DLD1 (cell line): Measurements from ENCODE around the gene MYRF.

Source experiments
- in situ Hi-C: cut with HindIII; loops from 2 replicates; pipeline ENCODE4 v1.10.0; 2017; ENCODE audit warnings: low sequenced_read_pairs

MYRF gene

DNA sequence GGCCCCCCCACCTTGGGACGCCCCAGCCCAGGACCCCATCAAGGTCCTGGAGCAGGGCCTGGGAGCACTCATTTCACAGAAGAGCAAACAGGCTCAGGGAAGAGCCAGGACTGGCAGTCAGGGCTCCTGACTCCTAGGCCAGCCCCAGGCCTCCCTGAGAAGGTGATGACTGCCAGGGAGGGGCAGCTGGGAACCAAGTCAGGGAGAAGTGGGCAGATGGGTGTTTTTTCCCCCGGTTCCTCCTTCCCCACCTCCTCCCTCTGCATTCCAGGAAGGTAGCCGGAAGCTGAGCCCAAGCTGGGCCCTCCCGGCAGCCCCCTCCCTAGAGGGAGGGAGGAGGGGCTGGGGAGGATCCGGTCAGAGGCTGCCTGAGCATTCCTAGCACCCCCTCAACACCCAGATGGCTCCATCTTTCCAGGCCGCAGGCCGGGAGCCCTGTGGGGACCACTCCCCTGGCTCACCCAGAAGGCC lies 19.6 kb downstream of the MYRF start:
- in situ Hi-C loops = no loop called here

DNA sequence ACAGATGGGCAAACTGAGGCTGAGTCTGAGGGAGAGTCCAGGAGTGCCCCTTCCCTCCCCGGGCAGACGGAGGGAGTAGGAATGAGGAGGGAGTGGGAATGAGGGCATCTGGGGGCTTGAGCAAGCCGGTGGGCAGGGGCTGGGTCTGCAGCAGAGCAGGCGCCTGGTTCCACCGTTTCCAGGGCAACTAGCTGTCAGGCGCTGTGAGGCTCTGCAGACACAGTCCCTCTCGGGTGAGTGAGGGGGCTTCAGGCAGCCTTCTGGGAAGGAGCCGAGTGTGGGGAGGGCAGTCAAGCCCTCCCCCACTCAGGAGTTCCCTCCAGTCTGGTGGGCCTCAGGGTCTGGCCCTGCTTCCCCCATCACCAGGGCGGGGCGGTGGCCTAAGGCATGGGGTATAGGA lies 20.9 kb downstream of the MYRF start:
- in situ Hi-C loops = no loop called here

GRCh38 chr11:61773809-61774208 lies 21.4 kb downstream of the MYRF start:
- in situ Hi-C loops = no loop called here

- in situ Hi-C loops = no loop called here
These were observed 22.0 kb downstream of the MYRF start for GRCh38 chr11:61774411-61774810.

DNA sequence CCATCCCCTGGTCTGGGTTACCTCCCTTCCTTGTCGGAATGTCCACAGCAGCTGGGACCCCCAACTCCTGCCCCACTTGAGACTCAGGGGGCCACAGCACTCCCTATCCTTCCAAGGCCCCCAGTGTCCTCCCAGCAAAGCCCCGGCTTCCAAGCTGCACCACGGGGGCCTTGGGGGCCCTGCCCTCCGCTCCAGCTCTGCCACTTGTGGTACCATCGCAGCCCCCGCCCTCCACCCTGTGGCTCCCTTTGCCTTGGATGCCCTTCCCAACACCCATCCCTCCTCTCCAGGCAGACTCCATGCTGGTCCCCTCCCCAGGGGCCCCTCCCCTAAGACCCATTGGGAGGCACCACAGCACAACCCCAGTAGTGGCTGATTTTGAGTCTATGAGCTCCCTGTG lies 22.7 kb downstream of the MYRF start:
- in situ Hi-C loops = no loop called here

- in situ Hi-C loops = no loop called here
These were observed 23.4 kb downstream of the MYRF start for GRCh38 chr11:61775606-61776554.

DNA sequence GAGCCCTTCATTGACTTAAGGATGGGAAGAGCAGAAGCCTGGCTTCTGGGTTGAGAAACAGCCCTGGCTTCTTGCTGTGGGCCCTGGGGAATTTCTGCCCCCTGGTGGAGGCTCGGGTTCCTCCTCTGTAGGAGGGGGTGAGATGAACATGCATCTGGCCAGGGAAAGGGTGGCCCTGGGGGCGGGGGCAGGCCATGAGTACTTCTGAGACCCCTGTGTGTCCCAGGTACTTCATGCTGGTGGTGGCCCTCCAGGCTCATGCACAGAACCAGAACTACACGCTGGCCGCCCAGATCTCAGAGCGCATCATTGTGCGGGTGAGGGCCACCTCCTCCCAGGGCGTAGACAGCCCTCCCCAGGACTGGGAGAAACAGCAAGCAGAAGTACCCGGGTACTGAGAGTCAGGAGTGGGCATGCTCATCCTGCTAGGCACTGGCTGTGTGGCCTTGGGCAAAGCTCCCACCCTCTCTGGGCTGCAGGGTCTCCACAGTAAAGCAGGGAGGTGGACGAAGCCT lies 24.2 kb downstream of the MYRF start:
- in situ Hi-C loops = no loop called here

- in situ Hi-C loops = no loop called here
These were observed 25.0 kb downstream of the MYRF start for GRCh38 chr11:61777234-61778090.

DNA sequence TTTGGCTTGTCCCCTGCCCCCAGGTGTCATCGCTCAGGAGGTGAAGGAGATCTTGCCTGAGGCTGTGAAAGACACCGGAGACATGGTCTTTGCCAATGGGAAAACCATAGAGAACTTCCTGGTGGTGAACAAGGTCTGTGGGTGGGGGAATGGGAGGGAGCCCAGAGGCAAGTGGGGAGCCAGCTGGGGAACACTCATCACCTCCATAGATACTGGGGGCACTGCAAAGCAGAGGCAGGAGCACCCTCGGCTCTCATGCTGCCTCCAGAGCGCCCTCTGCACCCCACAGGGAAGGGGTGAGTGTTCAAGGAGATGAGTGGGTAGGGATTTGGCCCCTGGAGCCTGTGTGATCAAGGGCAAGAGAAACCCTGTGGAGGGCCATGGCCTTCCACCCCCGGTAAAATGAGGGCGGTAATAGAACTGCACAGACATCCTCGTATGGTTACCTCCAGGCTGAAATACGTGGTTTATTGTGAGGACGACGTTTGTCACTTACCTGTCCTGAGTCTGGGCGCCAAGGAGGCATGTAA lies 26.0 kb downstream of the MYRF start:
- in situ Hi-C loops = no loop called here

DNA sequence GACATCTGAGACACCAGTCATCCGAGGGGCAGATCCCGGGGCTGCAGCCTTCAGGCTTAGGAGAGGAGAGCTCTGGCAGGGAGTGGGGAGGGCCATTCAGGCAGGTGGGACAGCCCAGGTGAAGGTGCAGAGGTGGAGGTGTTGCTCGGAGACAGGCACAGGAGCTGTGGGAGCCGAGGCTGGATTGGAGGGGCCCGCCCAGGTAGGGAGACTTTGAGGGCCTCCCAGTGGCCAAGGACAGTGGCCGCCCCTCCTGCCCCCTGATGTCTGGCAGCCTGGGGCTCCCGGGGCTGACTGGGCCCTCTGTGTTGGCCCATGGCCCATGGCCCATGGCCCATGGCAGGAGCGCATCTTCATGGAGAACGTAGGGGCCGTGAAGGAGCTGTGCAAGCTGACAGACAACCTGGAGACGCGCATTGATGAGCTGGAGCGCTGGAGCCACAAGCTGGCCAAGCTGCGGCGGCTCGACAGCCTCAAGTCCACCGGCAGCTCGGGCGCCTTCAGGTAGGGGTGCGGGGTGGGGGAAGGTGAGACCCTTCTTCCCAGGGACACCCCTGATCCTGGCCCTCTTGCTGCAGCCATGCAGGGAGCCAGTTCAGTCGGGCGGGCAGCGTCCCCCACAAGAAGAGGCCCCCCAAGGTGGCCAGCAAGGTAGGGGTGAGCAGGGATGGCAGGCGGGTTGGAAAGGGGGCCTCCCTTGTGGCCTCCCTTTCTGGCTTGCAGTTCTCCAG lies 26.6 kb downstream of the MYRF start:
- in situ Hi-C loops = no loop called here

GRCh38 chr11:61779666-61780525 lies 27.5 kb downstream of the MYRF start:
- in situ Hi-C loops = no loop called here

- in situ Hi-C loops = no loop called here
These were observed 28.2 kb downstream of the MYRF start for GRCh38 chr11:61780581-61781162.

- in situ Hi-C loops = no loop called here
These were observed 29.1 kb downstream of the MYRF start for GRCh38 chr11:61781585-61781984.

DNA sequence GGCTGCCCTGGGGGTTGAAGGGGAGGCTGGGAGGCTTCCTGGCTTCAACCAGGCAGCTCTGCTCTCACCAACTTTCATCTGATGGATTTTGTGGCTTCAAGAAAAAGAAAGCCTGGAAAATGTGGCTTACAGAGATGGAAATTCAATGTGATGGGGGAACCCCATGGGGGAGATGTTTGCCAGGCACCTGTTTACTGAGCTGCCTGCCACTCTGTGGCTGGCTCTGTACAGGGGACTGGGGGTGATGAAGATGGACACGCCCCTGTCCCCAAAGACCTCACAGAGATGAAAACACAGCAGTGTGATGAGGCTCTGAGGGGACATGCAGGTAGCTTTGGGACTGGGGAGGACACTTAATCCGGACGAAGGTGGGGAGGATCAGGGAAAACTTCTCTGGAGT lies 29.9 kb downstream of the MYRF start:
- in situ Hi-C loops = no loop called here

- in situ Hi-C loops = no loop called here
These were observed 30.4 kb downstream of the MYRF start for GRCh38 chr11:61782841-61783240.

DNA sequence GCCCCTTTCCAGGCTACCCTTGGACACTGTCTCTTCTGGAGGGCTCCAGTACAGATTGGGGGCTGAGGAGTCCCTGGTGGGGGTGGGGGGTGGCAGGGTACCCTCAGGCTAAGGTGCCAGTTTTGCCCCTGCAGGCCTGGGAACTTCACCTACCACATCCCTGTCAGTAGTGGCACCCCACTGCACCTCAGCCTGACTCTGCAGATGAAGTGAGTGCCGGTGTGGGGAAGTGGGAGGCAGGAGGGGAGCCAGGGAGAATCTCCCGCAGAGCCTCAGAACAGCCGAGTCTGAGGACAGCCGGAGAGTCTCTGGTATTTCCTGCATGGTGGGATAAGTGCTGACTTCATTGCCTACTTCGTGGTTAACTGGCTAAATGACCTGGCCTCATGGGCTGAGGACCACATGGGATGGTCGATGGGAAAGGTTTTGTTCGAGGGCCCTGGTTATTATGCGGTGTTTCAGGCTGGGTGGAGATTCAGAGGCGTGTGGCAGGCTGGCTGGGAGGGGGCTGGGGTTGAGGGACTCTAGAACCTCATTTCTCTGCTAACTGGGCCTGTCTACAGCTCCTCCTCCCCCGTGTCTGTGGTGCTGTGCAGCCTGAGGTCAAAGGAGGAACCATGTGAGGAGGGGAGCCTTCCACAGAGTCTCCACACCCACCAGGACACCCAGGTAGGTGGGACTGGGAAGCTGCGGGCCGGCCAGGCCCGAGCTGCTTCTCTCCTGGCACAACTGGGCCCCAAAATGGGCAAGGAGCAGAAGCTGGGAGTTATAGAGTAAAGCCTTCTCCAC lies 31.5 kb downstream of the MYRF start:
- in situ Hi-C loops = no loop called here

- in situ Hi-C loops = no loop called here
These were observed 32.0 kb downstream of the MYRF start for GRCh38 chr11:61784506-61784805.

GRCh38 chr11:61785837-61786402 lies 33.5 kb downstream of the MYRF start:
- in situ Hi-C loops = no loop called here
